ENCODE data around the gene FILIP1L.

Gene FILIP1L

GRCh38 chr3:99895131-99895696 is 219.1 kb downstream of the FILIP1L start:
- H3K9me3 ChIP-seq (ENCODE audit: control extremely low read depth in 1 of 5, control insufficient read depth in 4 of 5, insufficient read depth in 2 of 5, low read depth in 1 of 5, low read length in 4 of 5): no peaks in the 10 kb centered on the region
- no peaks in the 10 kb centered on the region for H3K36me3 ChIP-seq (ENCODE audit: control insufficient read depth in 4 of 4, insufficient read depth in 4 of 4, low read length in 3 of 4)
- POLR2A ChIA-PET: no interaction called here
- H3K4me1 ChIP-seq (ENCODE audit: control extremely low read depth in 1 of 4, control insufficient read depth in 4 of 4, insufficient read depth in 4 of 4, low read length in 3 of 4): peaks cover 9 to 37% (median 19%) of the 10 kb centered on the region in 4 experiments
- no peak overlapping the region for H3K4me3 ChIP-seq (ENCODE audit: control insufficient read depth in 1 of 7, extremely low read depth in 1 of 7, insufficient read depth in 4 of 7, low read depth in 2 of 7, low read length in 6 of 7)
- no peaks in the 10 kb centered on the region for H3K27me3 ChIP-seq (replicated peaks in 2 of 5; ENCODE audit: control insufficient read depth in 4 of 5, insufficient read depth in 5 of 5, low read length in 4 of 5)
- CTCF ChIA-PET: interaction anchor here (0.6 to 3.3 kb wide), 6 partner anchors 11 to 174 kb away, joined by 3 to 13 read pairs (median 4); no protein-coding TSS in a partner anchor
- WGBS (ENCODE audit: insufficient coverage): no CpG with 5 or more reads among the region's 3 CpGs
- peak; percentile 42 to 82 (median 68) for DNase-seq
- peak overlapping the region in 1 of 2 experiments; percentile 39 for H3K27ac ChIP-seq (ENCODE audit: insufficient read depth in 1 of 2, low read depth in 1 of 2, low read length in 2 of 2, poor library complexity in 1 of 2, severe bottlenecking in 2 of 2)

GRCh38 chr3:99892332-99892731 is 222.0 kb downstream of the FILIP1L start:
- Histone ChIP-seq H3K9me3 (ENCODE audit: control extremely low read depth in 1 of 5, control insufficient read depth in 4 of 5, insufficient read depth in 2 of 5, low read depth in 1 of 5, low read length in 4 of 5) (no peaks in the 10 kb centered on the region), H3K36me3 (ENCODE audit: control insufficient read depth in 4 of 4, insufficient read depth in 4 of 4, low read length in 3 of 4) (no peaks in the 10 kb centered on the region), H3K27ac (ENCODE audit: insufficient read depth in 1 of 2, low read depth in 1 of 2, low read length in 2 of 2, poor library complexity in 1 of 2, severe bottlenecking in 2 of 2) (no peak overlapping the region), H3K4me3 (ENCODE audit: control insufficient read depth in 1 of 7, extremely low read depth in 1 of 7, insufficient read depth in 4 of 7, low read depth in 2 of 7, low read length in 6 of 7) (no peak overlapping the region), H3K4me1 (ENCODE audit: control extremely low read depth in 1 of 4, control insufficient read depth in 4 of 4, insufficient read depth in 4 of 4, low read length in 3 of 4) (peaks cover 9 to 37% (median 19%) of the 10 kb centered on the region in 4 experiments), H3K27me3 (replicated peaks in 2 of 5; ENCODE audit: control insufficient read depth in 4 of 5, insufficient read depth in 5 of 5, low read length in 4 of 5) (no peaks in the 10 kb centered on the region)
- no peak for DNase-seq
- ChIA-PET CTCF (interaction anchor here (1.1 to 1.5 kb wide), 2 partner anchors 20 to 49 kb away, joined by 3 read pairs; no protein-coding TSS in a partner anchor), POLR2A (no interaction called here)

- CTCF ChIA-PET: interaction anchor here (1.1 to 1.5 kb wide), 2 partner anchors 20 to 48 kb away, joined by 3 read pairs; no protein-coding TSS in a partner anchor
- Histone ChIP-seq H3K9me3 (ENCODE audit: control extremely low read depth in 1 of 5, control insufficient read depth in 4 of 5, insufficient read depth in 2 of 5, low read depth in 1 of 5, low read length in 4 of 5) (no peaks in the 10 kb centered on the region), H3K4me1 (ENCODE audit: control extremely low read depth in 1 of 4, control insufficient read depth in 4 of 4, insufficient read depth in 4 of 4, low read length in 3 of 4) (peaks cover 9 to 32% (median 19%) of the 10 kb centered on the region in 4 experiments), H3K27ac (ENCODE audit: insufficient read depth in 1 of 2, low read depth in 1 of 2, low read length in 2 of 2, poor library complexity in 1 of 2, severe bottlenecking in 2 of 2) (no peak overlapping the region), H3K4me3 (ENCODE audit: control insufficient read depth in 1 of 7, extremely low read depth in 1 of 7, insufficient read depth in 4 of 7, low read depth in 2 of 7, low read length in 6 of 7) (no peak overlapping the region), H3K36me3 (ENCODE audit: control insufficient read depth in 4 of 4, insufficient read depth in 4 of 4, low read length in 3 of 4) (no peaks in the 10 kb centered on the region), H3K27me3 (replicated peaks in 2 of 5; ENCODE audit: control insufficient read depth in 4 of 5, insufficient read depth in 5 of 5, low read length in 4 of 5) (no peaks in the 10 kb centered on the region)
- no peak for DNase-seq
- no CpG with 5 or more reads among the region's 2 CpGs for WGBS (ENCODE audit: insufficient coverage)
- POLR2A ChIA-PET: no interaction called here
Measured at GRCh38 chr3:99891610-99892285, 222.6 kb downstream of the FILIP1L start.

- no peaks in the 10 kb centered on the region for H3K27me3 ChIP-seq (replicated peaks in 2 of 5; ENCODE audit: control insufficient read depth in 4 of 5, insufficient read depth in 5 of 5, low read length in 4 of 5)
- 100% methylated on average over 3 of the region's 3 CpGs for WGBS (ENCODE audit: insufficient coverage)
- no peak overlapping the region for H3K4me3 ChIP-seq (ENCODE audit: control insufficient read depth in 1 of 7, extremely low read depth in 1 of 7, insufficient read depth in 4 of 7, low read depth in 2 of 7, low read length in 6 of 7)
- no peak overlapping the region for H3K27ac ChIP-seq (ENCODE audit: insufficient read depth in 1 of 2, low read depth in 1 of 2, low read length in 2 of 2, poor library complexity in 1 of 2, severe bottlenecking in 2 of 2)
- DNase-seq: no peak
- no peaks in the 10 kb centered on the region for H3K36me3 ChIP-seq (ENCODE audit: control insufficient read depth in 4 of 4, insufficient read depth in 4 of 4, low read length in 3 of 4)
- H3K4me1 ChIP-seq (ENCODE audit: control extremely low read depth in 1 of 4, control insufficient read depth in 4 of 4, insufficient read depth in 4 of 4, low read length in 3 of 4): peaks cover 0 to 10% (median 5%) of the 10 kb centered on the region in 4 experiments
- ChIA-PET CTCF (no interaction called here), POLR2A (no interaction called here)
- no peaks in the 10 kb centered on the region for H3K9me3 ChIP-seq (ENCODE audit: control extremely low read depth in 1 of 5, control insufficient read depth in 4 of 5, insufficient read depth in 2 of 5, low read depth in 1 of 5, low read length in 4 of 5)
Measured at GRCh38 chr3:99885851-99886250, 228.4 kb downstream of the FILIP1L start.

GRCh38 chr3:99885085-99885484 is 229.2 kb downstream of the FILIP1L start:
- Histone ChIP-seq H3K9me3 (ENCODE audit: control extremely low read depth in 1 of 5, control insufficient read depth in 4 of 5, insufficient read depth in 2 of 5, low read depth in 1 of 5, low read length in 4 of 5) (no peaks in the 10 kb centered on the region), H3K4me3 (ENCODE audit: control insufficient read depth in 1 of 7, extremely low read depth in 1 of 7, insufficient read depth in 4 of 7, low read depth in 2 of 7, low read length in 6 of 7) (no peak overlapping the region), H3K4me1 (ENCODE audit: control extremely low read depth in 1 of 4, control insufficient read depth in 4 of 4, insufficient read depth in 4 of 4, low read length in 3 of 4) (peaks cover 0 to 10% (median 5%) of the 10 kb centered on the region in 4 experiments), H3K36me3 (ENCODE audit: control insufficient read depth in 4 of 4, insufficient read depth in 4 of 4, low read length in 3 of 4) (no peaks in the 10 kb centered on the region), H3K27ac (ENCODE audit: insufficient read depth in 1 of 2, low read depth in 1 of 2, low read length in 2 of 2, poor library complexity in 1 of 2, severe bottlenecking in 2 of 2) (no peak overlapping the region), H3K27me3 (replicated peaks in 2 of 5; ENCODE audit: control insufficient read depth in 4 of 5, insufficient read depth in 5 of 5, low read length in 4 of 5) (no peaks in the 10 kb centered on the region)
- POLR2A ChIA-PET: no interaction called here
- WGBS (ENCODE audit: insufficient coverage): no CpG with 5 or more reads among the region's 1 CpG
- no peak for DNase-seq
- CTCF ChIA-PET: interaction anchor here (2.3 kb wide), 1 partner anchor 9 kb away, joined by 13 read pairs; no protein-coding TSS in a partner anchor

- no peaks in the 10 kb centered on the region for H3K36me3 ChIP-seq (ENCODE audit: control insufficient read depth in 4 of 4, insufficient read depth in 4 of 4, low read length in 3 of 4)
- DNase-seq: no peak
- H3K9me3 ChIP-seq (ENCODE audit: control extremely low read depth in 1 of 5, control insufficient read depth in 4 of 5, insufficient read depth in 2 of 5, low read depth in 1 of 5, low read length in 4 of 5): no peaks in the 10 kb centered on the region
- CTCF ChIA-PET: interaction anchor here (2.3 kb wide), 1 partner anchor 10 kb away, joined by 13 read pairs; no protein-coding TSS in a partner anchor
- 27% methylated on average over 2 of the region's 2 CpGs for WGBS (ENCODE audit: insufficient coverage)
- no peak overlapping the region for H3K27ac ChIP-seq (ENCODE audit: insufficient read depth in 1 of 2, low read depth in 1 of 2, low read length in 2 of 2, poor library complexity in 1 of 2, severe bottlenecking in 2 of 2)
- H3K4me3 ChIP-seq (ENCODE audit: control insufficient read depth in 1 of 7, extremely low read depth in 1 of 7, insufficient read depth in 4 of 7, low read depth in 2 of 7, low read length in 6 of 7): no peak overlapping the region
- POLR2A ChIA-PET: no interaction called here
- peaks cover 0 to 10% (median 5%) of the 10 kb centered on the region in 4 experiments for H3K4me1 ChIP-seq (ENCODE audit: control extremely low read depth in 1 of 4, control insufficient read depth in 4 of 4, insufficient read depth in 4 of 4, low read length in 3 of 4)
- no peaks in the 10 kb centered on the region for H3K27me3 ChIP-seq (replicated peaks in 2 of 5; ENCODE audit: control insufficient read depth in 4 of 5, insufficient read depth in 5 of 5, low read length in 4 of 5)
Measured at GRCh38 chr3:99884484-99884883, 229.8 kb downstream of the FILIP1L start.

GRCh38 chr3:99883693-99884092 is 230.6 kb downstream of the FILIP1L start:
- Histone ChIP-seq H3K27me3 (replicated peaks in 2 of 5; ENCODE audit: control insufficient read depth in 4 of 5, insufficient read depth in 5 of 5, low read length in 4 of 5) (no peaks in the 10 kb centered on the region), H3K36me3 (ENCODE audit: control insufficient read depth in 4 of 4, insufficient read depth in 4 of 4, low read length in 3 of 4) (no peaks in the 10 kb centered on the region), H3K27ac (ENCODE audit: insufficient read depth in 1 of 2, low read depth in 1 of 2, low read length in 2 of 2, poor library complexity in 1 of 2, severe bottlenecking in 2 of 2) (no peak overlapping the region), H3K9me3 (ENCODE audit: control extremely low read depth in 1 of 5, control insufficient read depth in 4 of 5, insufficient read depth in 2 of 5, low read depth in 1 of 5, low read length in 4 of 5) (no peaks in the 10 kb centered on the region), H3K4me1 (ENCODE audit: control extremely low read depth in 1 of 4, control insufficient read depth in 4 of 4, insufficient read depth in 4 of 4, low read length in 3 of 4) (peaks cover 0 to 10% (median 5%) of the 10 kb centered on the region in 4 experiments), H3K4me3 (ENCODE audit: control insufficient read depth in 1 of 7, extremely low read depth in 1 of 7, insufficient read depth in 4 of 7, low read depth in 2 of 7, low read length in 6 of 7) (no peak overlapping the region)
- POLR2A ChIA-PET: no interaction called here
- DNase-seq: no peak
- WGBS (ENCODE audit: insufficient coverage): no CpG with 5 or more reads among the region's 1 CpG
- CTCF ChIA-PET: interaction anchor here (0.9 to 2.3 kb wide), 3 partner anchors 10 to 67 kb away, joined by 3 to 13 read pairs (median 3); no protein-coding TSS in a partner anchor

Measured in common myeloid progenitor, CD34-positive (primary cell).